Gastroesophageal sphincter (tissue), 3 donors: ENCODE measurements around the gene VMP1.

Experiments
- CTCF ChIP-seq, 4 experiments: fragments of 200-600 bp in 2 of 4; fragments of 450-650 bp in 2 of 4; sonication (generic) in 1 of 4; IDR thresholded peaks; one replicate each; pipeline ENCODE4 v1.5.1; 2017 to 2019; ENCODE audit warnings: antibody characterized with exemption in 4 of 4, mild to moderate bottlenecking in 2 of 4, moderate library complexity in 2 of 4
- EP300 ChIP-seq: sonication (generic); formaldehyde crosslinking; IDR thresholded peaks from one replicate; pipeline ENCODE4 v1.6.1; 2017; ENCODE audit warnings: antibody characterized with exemption, mild to moderate bottlenecking
- POLR2AphosphoS5 ChIP-seq: sonication (generic); formaldehyde crosslinking; IDR thresholded peaks from one replicate; pipeline ENCODE4 v1.6.1; 2017; ENCODE audit warnings: antibody characterized with exemption

DNA sequence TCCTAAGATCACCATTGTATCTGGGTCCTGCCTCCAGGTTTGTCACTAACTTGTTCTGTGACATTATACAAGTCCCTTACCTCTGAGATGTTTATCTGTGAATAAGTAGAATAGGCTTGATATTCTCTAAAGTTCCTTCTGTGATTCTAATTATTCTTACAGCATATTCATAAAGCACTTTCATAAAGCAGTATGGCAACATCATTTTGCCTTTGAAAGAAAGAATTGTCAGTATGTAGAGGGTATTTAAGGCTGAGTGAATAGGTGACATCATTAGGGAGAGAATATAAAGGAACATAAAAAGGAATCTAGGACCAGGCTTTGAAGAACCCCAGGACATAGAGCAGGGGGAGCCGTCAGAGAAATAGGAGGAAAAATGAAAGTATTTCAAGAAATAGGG is 15.6 kb downstream of the VMP1 start:
- TF ChIP-seq POLR2AphosphoS5 (no peak), CTCF (IDR thresholded peaks at IDR 0.05) (no peak), EP300 (no peak)
